HCT116 (cell line): Measurements from ENCODE around the gene CLOCK.

Experiments used
- CTCF ChIP-seq, 3 experiments: fragments of 200-600 bp in 1 of 3; sonication (generic) in 1 of 3; IDR thresholded peaks in 2 of 3; conservative IDR thresholded peaks in 1 of 3; 2 replicates each; pipeline ENCODE4 v1.5.1; 2012 to 2017; ENCODE audit warnings: low read depth in 2 of 3, low read length in 2 of 3, antibody characterized with exemption in 1 of 3, borderline replicate concordance in 1 of 3, control low read depth in 1 of 3, mild to moderate bottlenecking in 1 of 3, mixed read lengths in 1 of 3, mixed run types in 1 of 3, moderate library complexity in 1 of 3; ENCODE audit not compliant: insufficient read depth in 1 of 3
- EZH2 ChIP-seq: fragments of 200-600 bp; sonication (generic); IDR thresholded peaks from 2 replicates; pipeline ENCODE4 v1.6.1; 2017; ENCODE audit warnings: antibody characterized with exemption, mixed run types
- EZH2phosphoT487 ChIP-seq: fragments of 200-600 bp; IDR thresholded peaks from 2 replicates; pipeline ENCODE4 v1.6.1; 2018; ENCODE audit warnings: antibody characterized with exemption, borderline replicate concordance
- FOSL1 ChIP-seq: IDR thresholded peaks from 2 replicates; pipeline ENCODE4 v1.6.1; 2012; ENCODE audit warnings: low read depth
- POLR2A ChIP-seq: IDR thresholded peaks from 2 replicates; pipeline ENCODE4 v1.7.0; 2011; ENCODE audit warnings: borderline replicate concordance; ENCODE audit not compliant: insufficient read depth, insufficient read length; ENCODE audit errors: extremely low read depth
- RAD21 ChIP-seq: IDR thresholded peaks from 2 replicates; pipeline ENCODE4 v1.6.1; 2012; ENCODE audit warnings: low read depth, mild to moderate bottlenecking
- SP1 ChIP-seq: IDR thresholded peaks from 2 replicates; pipeline ENCODE4 v1.6.1; 2012; ENCODE audit warnings: low read depth
- TF ChIP-seq, protein P1 (sequence below): IDR thresholded peaks from 2 replicates; pipeline ENCODE4 v1.6.1; 2012
- TF ChIP-seq, protein P2 (sequence below): IDR thresholded peaks from 2 replicates; pipeline ENCODE4 v1.6.1; 2012; ENCODE audit warnings: low read depth

- no peak for TF ChIP-seq SP1
- no peak for TF ChIP-seq EZH2
- TF ChIP-seq CTCF (IDR thresholded peaks at IDR 0.05 in 2 of 3, conservative IDR thresholded peaks at IDR 0.05 in 1 of 3; ENCODE audit: borderline replicate concordance in 1 of 3, insufficient read depth in 1 of 3, low read depth in 2 of 3, low read length in 2 of 3): no peak
- TF ChIP-seq, protein P1, sequence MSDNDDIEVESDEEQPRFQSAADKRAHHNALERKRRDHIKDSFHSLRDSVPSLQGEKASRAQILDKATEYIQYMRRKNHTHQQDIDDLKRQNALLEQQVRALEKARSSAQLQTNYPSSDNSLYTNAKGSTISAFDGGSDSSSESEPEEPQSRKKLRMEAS: no peak
- no peak for TF ChIP-seq FOSL1
- TF ChIP-seq POLR2A: no peak
- no peak for TF ChIP-seq EZH2phosphoT487
- TF ChIP-seq, protein P2, sequence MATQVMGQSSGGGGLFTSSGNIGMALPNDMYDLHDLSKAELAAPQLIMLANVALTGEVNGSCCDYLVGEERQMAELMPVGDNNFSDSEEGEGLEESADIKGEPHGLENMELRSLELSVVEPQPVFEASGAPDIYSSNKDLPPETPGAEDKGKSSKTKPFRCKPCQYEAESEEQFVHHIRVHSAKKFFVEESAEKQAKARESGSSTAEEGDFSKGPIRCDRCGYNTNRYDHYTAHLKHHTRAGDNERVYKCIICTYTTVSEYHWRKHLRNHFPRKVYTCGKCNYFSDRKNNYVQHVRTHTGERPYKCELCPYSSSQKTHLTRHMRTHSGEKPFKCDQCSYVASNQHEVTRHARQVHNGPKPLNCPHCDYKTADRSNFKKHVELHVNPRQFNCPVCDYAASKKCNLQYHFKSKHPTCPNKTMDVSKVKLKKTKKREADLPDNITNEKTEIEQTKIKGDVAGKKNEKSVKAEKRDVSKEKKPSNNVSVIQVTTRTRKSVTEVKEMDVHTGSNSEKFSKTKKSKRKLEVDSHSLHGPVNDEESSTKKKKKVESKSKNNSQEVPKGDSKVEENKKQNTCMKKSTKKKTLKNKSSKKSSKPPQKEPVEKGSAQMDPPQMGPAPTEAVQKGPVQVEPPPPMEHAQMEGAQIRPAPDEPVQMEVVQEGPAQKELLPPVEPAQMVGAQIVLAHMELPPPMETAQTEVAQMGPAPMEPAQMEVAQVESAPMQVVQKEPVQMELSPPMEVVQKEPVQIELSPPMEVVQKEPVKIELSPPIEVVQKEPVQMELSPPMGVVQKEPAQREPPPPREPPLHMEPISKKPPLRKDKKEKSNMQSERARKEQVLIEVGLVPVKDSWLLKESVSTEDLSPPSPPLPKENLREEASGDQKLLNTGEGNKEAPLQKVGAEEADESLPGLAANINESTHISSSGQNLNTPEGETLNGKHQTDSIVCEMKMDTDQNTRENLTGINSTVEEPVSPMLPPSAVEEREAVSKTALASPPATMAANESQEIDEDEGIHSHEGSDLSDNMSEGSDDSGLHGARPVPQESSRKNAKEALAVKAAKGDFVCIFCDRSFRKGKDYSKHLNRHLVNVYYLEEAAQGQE: no peak
- TF ChIP-seq RAD21: no peak
Measured at GRCh38 chr4:55475394-55476243, 71.1 kb downstream of the CLOCK start.
